NCI-H1694 treated with DMSO at 0.1 percent for 48 hours (cell line): Measurements from ENCODE around the gene TXNDC16.

Experiments
- DNase-seq: peaks from one replicate; lab custom pipeline; 2025; lab: John Stamatoyannopoulos, UW

The TXNDC16 gene

GRCh38 chr14:52391881-52392615, 160.3 kb downstream of the TXNDC16 start:
- DNase-seq = no peak
